Measurements from ENCODE around the gene STIM2.
A peak's percentile ranks its signal among the peaks of the same experiment; 100 is the strongest.
"Not testable (repeated sequence)": the region's sequence is repeated elsewhere in the genome, so short reads cannot be mapped to it uniquely, and the experiment has no call there.

STIM2 gene

GRCh38 chr4:26962720-26963119, 102.1 kb downstream of the STIM2 start:
- H4K91ac ChIP-seq (ENCODE audit: low read length), result no peak overlapping the region
- no peak overlapping the region for H3K4me3 ChIP-seq (ENCODE audit: insufficient read depth in 1 of 2, low read depth in 1 of 2, low read length in 2 of 2)
- H3K18ac ChIP-seq (ENCODE audit: low read depth in 1 of 2, low read length in 2 of 2), result no peak overlapping the region
- no peak overlapping the region for H2BK120ac ChIP-seq (ENCODE audit: low read depth, low read length)
- H3K23ac ChIP-seq (ENCODE audit: low read length in 2 of 2), result no peak overlapping the region
- no peak overlapping the region for H3K4ac ChIP-seq (ENCODE audit: low read depth in 1 of 2, low read length in 2 of 2)
- no peaks in the 10 kb centered on the region for H3K9me3 ChIP-seq (ENCODE audit: control insufficient read depth, low read length)
- H2AK5ac ChIP-seq (ENCODE audit: low read length, severe bottlenecking), result no peak overlapping the region
- H3K4me1 ChIP-seq (ENCODE audit: control insufficient read depth, insufficient read depth, low read depth, low read length), result no peaks in the 10 kb centered on the region
- H2AFZ ChIP-seq (ENCODE audit: low read depth, low read length), result no peak overlapping the region
- H3K79me1 ChIP-seq (replicated peaks; ENCODE audit: low read length, poor library complexity, severe bottlenecking), result peaks cover 4% of the 10 kb centered on the region
- H2BK12ac ChIP-seq (ENCODE audit: low read length in 2 of 2), result no peak overlapping the region
- H3K9ac ChIP-seq (ENCODE audit: low read length), result no peak overlapping the region
- H4K8ac ChIP-seq (ENCODE audit: low read length), result no peak overlapping the region
- no peaks in the 10 kb centered on the region for H3K27me3 ChIP-seq (ENCODE audit: control insufficient read depth in 1 of 2, insufficient read depth in 1 of 2, low read length in 2 of 2)
- H3K36me3 ChIP-seq (ENCODE audit: control insufficient read depth in 1 of 2, insufficient read depth in 2 of 2, low read depth in 1 of 2, low read length in 2 of 2), result peaks cover 0 to 10% of the 10 kb centered on the region in 2 experiments
- H2BK15ac ChIP-seq (ENCODE audit: low read depth, poor library complexity, severe bottlenecking), result no peak overlapping the region
- no peak for DNase-seq
- no peak overlapping the region for H3K27ac ChIP-seq (ENCODE audit: low read length, poor library complexity, severe bottlenecking)
- H3K4me2 ChIP-seq (ENCODE audit: low read length, poor library complexity, severe bottlenecking), result no peak overlapping the region
- no peak overlapping the region for H2BK5ac ChIP-seq (ENCODE audit: low read depth, low read length, poor library complexity, severe bottlenecking)
- H3K14ac ChIP-seq (ENCODE audit: low read length in 2 of 2), result no peak overlapping the region

GRCh38 chr4:26964512-26964911, 103.9 kb downstream of the STIM2 start:
- Histone ChIP-seq H2AFZ (ENCODE audit: low read depth, low read length) (no peak overlapping the region), H3K27ac (ENCODE audit: low read length, poor library complexity, severe bottlenecking) (no peak overlapping the region), H2BK12ac (ENCODE audit: low read length in 2 of 2) (no peak overlapping the region), H2BK15ac (ENCODE audit: low read depth, poor library complexity, severe bottlenecking) (no peak overlapping the region), H3K79me1 (replicated peaks; ENCODE audit: low read length, poor library complexity, severe bottlenecking) (peaks cover 9% of the 10 kb centered on the region), H3K14ac (ENCODE audit: low read length in 2 of 2) (no peak overlapping the region), H3K18ac (ENCODE audit: low read depth in 1 of 2, low read length in 2 of 2) (no peak overlapping the region), H2AK5ac (ENCODE audit: low read length, severe bottlenecking) (no peak overlapping the region), H4K8ac (ENCODE audit: low read length) (no peak overlapping the region), H3K4ac (ENCODE audit: low read depth in 1 of 2, low read length in 2 of 2) (no peak overlapping the region), H3K4me2 (ENCODE audit: low read length, poor library complexity, severe bottlenecking) (no peak overlapping the region), H3K4me3 (ENCODE audit: insufficient read depth in 1 of 2, low read depth in 1 of 2, low read length in 2 of 2) (no peak overlapping the region), H4K91ac (ENCODE audit: low read length) (no peak overlapping the region), H3K9me3 (ENCODE audit: control insufficient read depth, low read length) (no peaks in the 10 kb centered on the region), H3K9ac (ENCODE audit: low read length) (no peak overlapping the region), H2BK5ac (ENCODE audit: low read depth, low read length, poor library complexity, severe bottlenecking) (no peak overlapping the region), H2BK120ac (ENCODE audit: low read depth, low read length) (no peak overlapping the region), H3K36me3 (ENCODE audit: control insufficient read depth in 1 of 2, insufficient read depth in 2 of 2, low read depth in 1 of 2, low read length in 2 of 2) (peaks cover 0 to 3% of the 10 kb centered on the region in 2 experiments), H3K27me3 (ENCODE audit: control insufficient read depth in 1 of 2, insufficient read depth in 1 of 2, low read length in 2 of 2) (no peaks in the 10 kb centered on the region), H3K4me1 (ENCODE audit: control insufficient read depth, insufficient read depth, low read depth, low read length) (no peaks in the 10 kb centered on the region), H3K23ac (ENCODE audit: low read length in 2 of 2) (no peak overlapping the region)
- no CpG with 5 or more reads among the region's 1 CpG for WGBS
- DNase-seq, result no peak

DNA sequence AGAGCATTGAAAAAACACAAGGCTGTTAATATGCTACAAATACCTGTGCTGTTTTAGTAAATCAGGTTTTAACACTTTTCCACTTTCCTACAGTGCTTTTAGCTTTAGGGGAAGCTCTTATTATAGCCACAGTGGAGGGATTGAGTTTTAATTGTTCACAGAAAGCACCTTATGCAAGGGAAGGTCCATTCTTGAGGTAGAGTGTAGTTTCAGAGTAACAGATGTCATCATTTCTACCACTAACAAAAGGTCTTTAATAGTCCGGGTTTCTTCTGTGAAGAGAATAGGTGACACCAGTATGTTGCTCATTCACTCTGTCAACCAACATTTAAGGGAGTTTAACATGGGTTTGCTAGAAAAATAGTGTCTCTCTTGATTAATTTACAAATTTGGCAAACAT, 104.4 kb downstream of the STIM2 start:
- Histone ChIP-seq H3K18ac (ENCODE audit: low read depth in 1 of 2, low read length in 2 of 2) (no peak overlapping the region), H3K14ac (ENCODE audit: low read length in 2 of 2) (no peak overlapping the region), H2BK120ac (ENCODE audit: low read depth, low read length) (no peak overlapping the region), H2BK15ac (ENCODE audit: low read depth, poor library complexity, severe bottlenecking) (no peak overlapping the region), H2BK12ac (ENCODE audit: low read length in 2 of 2) (no peak overlapping the region), H3K36me3 (ENCODE audit: control insufficient read depth in 1 of 2, insufficient read depth in 2 of 2, low read depth in 1 of 2, low read length in 2 of 2) (no peaks in the 10 kb centered on the region), H3K4me2 (ENCODE audit: low read length, poor library complexity, severe bottlenecking) (no peak overlapping the region), H4K91ac (ENCODE audit: low read length) (no peak overlapping the region), H3K27me3 (ENCODE audit: control insufficient read depth in 1 of 2, insufficient read depth in 1 of 2, low read length in 2 of 2) (no peaks in the 10 kb centered on the region), H3K23ac (ENCODE audit: low read length in 2 of 2) (no peak overlapping the region), H3K79me1 (replicated peaks; ENCODE audit: low read length, poor library complexity, severe bottlenecking) (peaks cover 9% of the 10 kb centered on the region), H3K9ac (ENCODE audit: low read length) (no peak overlapping the region), H3K4me3 (ENCODE audit: insufficient read depth in 1 of 2, low read depth in 1 of 2, low read length in 2 of 2) (no peak overlapping the region), H3K9me3 (ENCODE audit: control insufficient read depth, low read length) (no peaks in the 10 kb centered on the region), H2BK5ac (ENCODE audit: low read depth, low read length, poor library complexity, severe bottlenecking) (no peak overlapping the region), H2AFZ (ENCODE audit: low read depth, low read length) (no peak overlapping the region), H3K4ac (ENCODE audit: low read depth in 1 of 2, low read length in 2 of 2) (no peak overlapping the region), H3K27ac (ENCODE audit: low read length, poor library complexity, severe bottlenecking) (no peak overlapping the region), H2AK5ac (ENCODE audit: low read length, severe bottlenecking) (no peak overlapping the region), H4K8ac (ENCODE audit: low read length) (no peak overlapping the region), H3K4me1 (ENCODE audit: control insufficient read depth, insufficient read depth, low read depth, low read length) (no peaks in the 10 kb centered on the region)
- DNase-seq, result no peak
- WGBS, result no CpG with 5 or more reads among the region's 1 CpG

DNA sequence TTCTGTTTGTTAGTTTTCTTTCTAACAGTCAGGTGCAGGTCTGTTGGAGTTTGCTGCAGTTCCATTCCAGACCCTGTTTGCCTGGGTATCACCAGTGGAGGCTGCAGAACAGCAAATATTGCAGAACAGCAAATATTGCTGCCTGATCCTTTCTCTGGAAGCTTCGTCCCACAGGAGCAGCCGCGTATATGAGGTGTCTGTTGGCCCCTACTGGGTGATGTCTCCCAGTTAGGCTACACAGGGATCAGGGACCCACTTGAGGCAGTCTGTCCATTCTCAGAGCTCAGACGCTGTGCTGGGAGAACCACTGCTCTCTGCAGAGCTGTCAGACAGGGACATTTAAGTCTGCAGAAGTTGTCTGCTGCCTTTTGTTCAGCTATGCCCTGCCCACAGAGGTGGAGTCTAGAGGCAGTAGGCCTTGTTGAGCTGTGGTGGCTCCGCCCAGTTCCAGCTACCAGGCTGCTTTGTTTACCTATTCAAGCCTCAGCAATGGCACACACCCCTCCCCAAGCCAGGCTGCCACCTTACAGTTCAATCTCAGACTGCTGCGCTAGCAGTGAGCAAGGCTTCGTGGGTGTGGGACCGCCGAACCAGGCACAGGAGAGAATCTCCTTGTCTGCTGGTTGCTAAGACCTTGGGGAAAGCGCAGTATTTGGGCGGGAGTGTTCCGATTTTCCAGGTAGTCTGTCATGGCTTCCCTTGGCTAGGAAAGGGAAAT, 115.0 kb downstream of the STIM2 start:
- H3K4me2 ChIP-seq (ENCODE audit: low read length, poor library complexity, severe bottlenecking); H2AFZ ChIP-seq (ENCODE audit: low read depth, low read length); H2BK5ac ChIP-seq (ENCODE audit: low read depth, low read length, poor library complexity, severe bottlenecking); H3K9ac ChIP-seq (ENCODE audit: low read length); H3K23ac ChIP-seq (ENCODE audit: low read length in 2 of 2); H3K9me3 ChIP-seq (ENCODE audit: control insufficient read depth, low read length); H3K4ac ChIP-seq (ENCODE audit: low read depth in 1 of 2, low read length in 2 of 2); H3K27me3 ChIP-seq (ENCODE audit: control insufficient read depth in 1 of 2, insufficient read depth in 1 of 2, low read length in 2 of 2); H3K18ac ChIP-seq (ENCODE audit: low read depth in 1 of 2, low read length in 2 of 2); H2BK120ac ChIP-seq (ENCODE audit: low read depth, low read length); DNase-seq; H3K4me1 ChIP-seq (ENCODE audit: control insufficient read depth, insufficient read depth, low read depth, low read length); H3K36me3 ChIP-seq (ENCODE audit: control insufficient read depth in 1 of 2, insufficient read depth in 2 of 2, low read depth in 1 of 2, low read length in 2 of 2); H3K4me3 ChIP-seq (ENCODE audit: insufficient read depth in 1 of 2, low read depth in 1 of 2, low read length in 2 of 2); H3K14ac ChIP-seq (ENCODE audit: low read length in 2 of 2); H2AK5ac ChIP-seq (ENCODE audit: low read length, severe bottlenecking); H4K91ac ChIP-seq (ENCODE audit: low read length); H3K27ac ChIP-seq (ENCODE audit: low read length, poor library complexity, severe bottlenecking); H2BK15ac ChIP-seq (ENCODE audit: low read depth, poor library complexity, severe bottlenecking); H2BK12ac ChIP-seq (ENCODE audit: low read length in 2 of 2): not testable (repeated sequence)
- H3K79me1 ChIP-seq (replicated peaks; ENCODE audit: low read length, poor library complexity, severe bottlenecking), result peaks cover 18% of the 10 kb centered on the region
- H4K8ac ChIP-seq (ENCODE audit: low read length), result peak overlapping the region; percentile 72
- 95% methylated on average over 12 of the region's 12 CpGs for WGBS

Data from mesenchymal stem cell (in vitro differentiated cells and primary cell).